Mucosa of stomach (tissue), 1 donor: ENCODE results near the gene REV3L.
"Not testable (repeated sequence)": the region's sequence is repeated elsewhere in the genome, so short reads cannot be mapped to it uniquely, and the experiment has no call there.

Source experiments
- H3K27me3 ChIP-seq: one replicate; pipeline ENCODE4 v1.7.0; 2013; ENCODE audit warnings: mild to moderate bottlenecking, low read length; ENCODE audit not compliant: control insufficient read depth, insufficient read depth
- H3K36me3 ChIP-seq: one replicate; pipeline ENCODE4 v1.7.0; 2013; ENCODE audit warnings: low read length; ENCODE audit not compliant: control insufficient read depth, insufficient read depth
- H3K4me1 ChIP-seq: one replicate; pipeline ENCODE4 v1.7.0; 2013; ENCODE audit warnings: mild to moderate bottlenecking, low read length; ENCODE audit not compliant: control insufficient read depth, insufficient read depth
- H3K4me3 ChIP-seq: one replicate; pipeline ENCODE4 v1.7.0; 2013; ENCODE audit warnings: low read length
- H3K9ac ChIP-seq: one replicate; pipeline ENCODE4 v1.7.0; 2013; ENCODE audit warnings: mild to moderate bottlenecking, low read length, moderate library complexity
- H3K9me3 ChIP-seq: one replicate; pipeline ENCODE4 v1.7.0; 2013; ENCODE audit warnings: mild to moderate bottlenecking, low read length, moderate library complexity; ENCODE audit not compliant: control insufficient read depth
- donor health status: Pancreatic carcinoma.

REV3L gene

DNA sequence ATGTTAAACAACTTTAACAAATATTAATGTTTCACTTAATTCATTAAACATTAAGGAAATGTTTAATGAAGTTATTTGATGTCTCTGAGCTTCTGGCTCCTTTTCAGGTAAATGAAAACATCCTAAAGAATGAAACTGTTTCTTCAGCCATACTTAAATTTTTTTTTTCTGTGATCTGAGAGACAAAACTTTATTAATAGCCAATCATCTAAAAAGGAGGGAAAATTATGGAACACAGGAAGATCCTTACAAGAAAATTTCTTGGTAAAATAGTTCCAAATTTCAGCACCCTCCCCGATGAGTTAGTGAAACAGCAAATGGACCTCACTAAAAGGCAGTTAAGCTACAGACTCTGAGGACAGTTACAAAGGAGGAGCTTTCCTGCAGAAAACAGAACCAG lies 185.2 kb downstream of the REV3L start:
- H3K36me3 ChIP-seq, result no peaks in the 10 kb centered on the region
- H3K9ac ChIP-seq, result no peak overlapping the region
- no peak overlapping the region for H3K4me3 ChIP-seq
- H3K27me3 ChIP-seq, result no peaks in the 10 kb centered on the region
- H3K9me3 ChIP-seq, result no peaks in the 10 kb centered on the region
- H3K4me1 ChIP-seq, result no peaks in the 10 kb centered on the region

DNA sequence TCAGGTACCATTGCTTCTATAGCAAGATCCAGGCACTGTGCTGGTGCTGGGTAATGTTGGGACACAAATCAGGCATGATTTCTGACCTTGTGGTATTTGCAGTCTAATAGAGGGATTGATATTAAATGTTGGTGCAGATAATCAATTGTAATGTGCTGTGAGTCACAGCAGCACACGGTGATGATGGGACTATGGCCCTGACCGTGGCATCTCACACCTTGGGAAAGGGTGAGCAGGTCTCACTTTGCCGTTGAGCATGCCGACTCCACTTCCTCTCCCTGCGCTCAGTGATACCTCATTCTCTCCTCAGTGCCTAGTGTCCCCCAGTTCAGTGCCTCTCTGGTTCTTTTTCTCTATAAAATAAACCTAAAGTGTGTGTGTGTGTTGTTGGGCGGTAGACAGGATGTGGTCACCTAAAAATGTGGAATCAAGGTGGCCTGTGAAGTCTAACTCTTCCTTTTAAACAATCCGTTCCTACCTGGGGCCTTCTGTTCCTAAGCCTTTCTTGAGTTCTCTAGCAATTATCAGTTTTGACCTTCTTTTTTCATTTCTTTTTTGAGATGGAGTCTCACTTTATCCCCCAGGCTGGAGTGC lies 188.5 kb downstream of the REV3L start:
- H3K4me3 ChIP-seq, result no peak overlapping the region
- no peaks in the 10 kb centered on the region for H3K36me3 ChIP-seq
- no peaks in the 10 kb centered on the region for H3K4me1 ChIP-seq
- H3K27me3 ChIP-seq, result no peaks in the 10 kb centered on the region
- no peaks in the 10 kb centered on the region for H3K9me3 ChIP-seq
- no peak overlapping the region for H3K9ac ChIP-seq

GRCh38 chr6:111291336-111292259 lies 191.4 kb downstream of the REV3L start:
- Histone ChIP-seq H3K9me3 (no peaks in the 10 kb centered on the region), H3K9ac (no peak overlapping the region), H3K27me3 (no peaks in the 10 kb centered on the region), H3K36me3 (no peaks in the 10 kb centered on the region), H3K4me1 (no peaks in the 10 kb centered on the region), H3K4me3 (no peak overlapping the region)

DNA sequence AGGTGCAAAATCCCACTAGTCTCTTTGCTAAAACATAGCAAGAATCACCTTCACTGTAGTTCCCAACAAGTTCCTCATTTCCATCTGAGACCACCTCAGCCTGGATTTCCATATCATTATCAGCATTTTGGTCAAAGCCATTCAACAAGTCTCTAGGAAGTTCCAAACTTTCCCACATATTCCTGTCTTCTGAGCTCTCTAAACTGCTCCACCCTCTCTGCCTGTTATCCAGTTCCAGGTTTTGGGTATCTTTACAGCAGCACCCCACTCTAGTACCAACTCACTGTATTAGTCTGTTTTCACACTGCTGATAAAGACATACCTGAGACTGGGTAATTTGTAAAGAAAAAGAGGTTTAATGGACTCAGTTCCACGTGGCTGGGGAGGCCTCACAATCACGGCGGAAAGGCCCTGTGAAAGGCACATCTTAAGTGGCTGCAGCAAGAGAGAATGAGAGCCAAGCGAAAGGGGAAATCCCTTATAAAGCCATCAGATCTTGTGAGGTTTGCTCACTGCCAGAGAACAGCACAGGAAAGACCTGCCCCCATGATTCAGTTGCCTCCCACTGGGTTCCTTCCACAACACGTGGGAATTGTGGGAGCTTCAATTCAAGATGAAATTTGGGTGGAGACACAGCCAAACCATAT lies 192.2 kb downstream of the REV3L start:
- not testable (repeated sequence) for H3K9me3 ChIP-seq, H3K27me3 ChIP-seq, H3K4me1 ChIP-seq, H3K36me3 ChIP-seq, H3K4me3 ChIP-seq, H3K9ac ChIP-seq

GRCh38 chr6:111284356-111284755 lies 198.7 kb downstream of the REV3L start:
- H3K36me3 ChIP-seq, H3K4me1 ChIP-seq, H3K27me3 ChIP-seq, H3K9me3 ChIP-seq, H3K9ac ChIP-seq, H3K4me3 ChIP-seq: not testable (repeated sequence)

- no peaks in the 10 kb centered on the region for H3K27me3 ChIP-seq
- no peak overlapping the region for H3K4me3 ChIP-seq
- H3K9ac ChIP-seq, result no peak overlapping the region
- H3K36me3 ChIP-seq, result no peaks in the 10 kb centered on the region
- no peaks in the 10 kb centered on the region for H3K4me1 ChIP-seq
- H3K9me3 ChIP-seq, result no peaks in the 10 kb centered on the region
Measured at GRCh38 chr6:111283707-111284106, 199.3 kb downstream of the REV3L start.

- Histone ChIP-seq H3K4me3 (no peak overlapping the region), H3K9me3 (no peaks in the 10 kb centered on the region), H3K36me3 (no peaks in the 10 kb centered on the region), H3K9ac (no peak overlapping the region), H3K27me3 (no peaks in the 10 kb centered on the region), H3K4me1 (no peaks in the 10 kb centered on the region)
Measured at GRCh38 chr6:111282515-111282914, 200.5 kb downstream of the REV3L start.

DNA sequence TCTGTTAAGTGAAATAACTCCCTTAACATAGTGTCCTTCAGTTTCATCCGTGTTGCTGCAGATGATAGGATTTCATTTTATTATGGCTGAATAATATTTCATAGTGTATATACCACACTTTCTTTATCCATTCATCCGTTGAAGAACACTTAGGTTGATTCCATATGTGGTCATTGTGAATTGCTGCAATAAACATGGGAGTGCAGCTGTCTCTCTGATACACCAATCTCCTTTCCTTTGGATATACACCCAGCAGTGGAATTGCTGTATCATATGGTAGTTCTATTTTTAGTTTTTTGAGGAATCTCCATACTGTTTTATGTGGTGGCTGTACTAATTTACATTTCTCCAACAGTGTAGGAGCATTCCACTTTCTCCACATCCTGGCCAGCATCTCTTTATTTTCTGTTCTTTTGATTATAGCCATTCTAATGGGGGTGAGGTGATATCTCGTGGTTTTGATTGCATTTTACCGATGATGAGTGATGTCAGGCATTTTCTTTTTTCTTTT lies 202.5 kb downstream of the REV3L start:
- H3K4me3 ChIP-seq, result no peak overlapping the region
- no peaks in the 10 kb centered on the region for H3K36me3 ChIP-seq
- H3K4me1 ChIP-seq, result no peaks in the 10 kb centered on the region
- no peak overlapping the region for H3K9ac ChIP-seq
- H3K9me3 ChIP-seq, result no peaks in the 10 kb centered on the region
- no peaks in the 10 kb centered on the region for H3K27me3 ChIP-seq

GRCh38 chr6:111278731-111279130 lies 204.3 kb downstream of the REV3L start:
- H3K36me3 ChIP-seq, result no peaks in the 10 kb centered on the region
- no peaks in the 10 kb centered on the region for H3K27me3 ChIP-seq
- no peaks in the 10 kb centered on the region for H3K9me3 ChIP-seq
- H3K4me1 ChIP-seq, result no peaks in the 10 kb centered on the region
- H3K4me3 ChIP-seq, result no peak overlapping the region
- no peak overlapping the region for H3K9ac ChIP-seq

- Histone ChIP-seq H3K9ac (no peak overlapping the region), H3K4me3 (no peak overlapping the region), H3K27me3 (no peaks in the 10 kb centered on the region), H3K36me3 (no peaks in the 10 kb centered on the region), H3K4me1 (no peaks in the 10 kb centered on the region), H3K9me3 (no peaks in the 10 kb centered on the region)
Measured at GRCh38 chr6:111277819-111278218, 205.2 kb downstream of the REV3L start.

DNA sequence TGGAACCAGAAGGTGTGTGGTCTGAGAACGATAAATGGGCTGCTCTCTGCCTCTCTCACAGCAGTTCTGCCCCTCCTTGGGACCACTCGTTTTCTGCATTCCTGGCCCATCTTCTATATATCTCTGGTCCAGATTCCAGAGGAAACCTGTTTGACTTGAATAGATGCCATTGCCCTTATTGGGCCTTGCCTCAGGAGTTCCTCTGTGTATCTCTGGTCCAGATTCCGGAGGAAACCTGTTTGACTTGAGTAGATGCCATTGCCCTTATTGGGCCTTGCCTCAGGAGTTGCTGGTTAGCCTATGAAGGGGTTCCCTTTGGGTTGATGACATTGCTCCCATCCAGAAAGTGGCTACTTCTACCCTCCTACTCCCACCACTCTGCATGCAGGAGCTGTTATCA lies 206.3 kb downstream of the REV3L start:
- Histone ChIP-seq H3K36me3 (no peaks in the 10 kb centered on the region), H3K4me1 (no peaks in the 10 kb centered on the region), H3K9ac (no peak overlapping the region), H3K9me3 (no peaks in the 10 kb centered on the region), H3K4me3 (no peak overlapping the region), H3K27me3 (no peaks in the 10 kb centered on the region)

DNA sequence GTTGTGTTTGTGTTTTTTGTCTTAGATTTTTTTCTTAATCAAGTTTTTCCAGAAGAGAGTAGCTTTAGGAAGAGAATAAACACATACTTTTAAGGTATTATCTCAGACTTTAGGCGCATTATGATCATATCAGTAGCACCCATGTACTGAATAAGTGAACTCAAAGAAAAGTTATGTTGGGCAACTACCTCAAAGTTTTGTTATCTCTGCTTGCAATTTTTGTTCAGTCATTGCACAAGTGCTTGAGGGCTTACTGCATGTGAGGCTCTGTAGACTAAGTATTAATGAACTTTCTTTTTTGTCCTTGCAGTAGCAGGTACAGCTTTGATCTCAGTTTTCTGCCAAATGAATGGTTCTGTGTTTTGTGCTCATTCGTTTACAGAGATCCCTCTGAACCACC lies 206.7 kb downstream of the REV3L start:
- H3K4me3 ChIP-seq, result no peak overlapping the region
- H3K27me3 ChIP-seq, result no peaks in the 10 kb centered on the region
- no peaks in the 10 kb centered on the region for H3K36me3 ChIP-seq
- no peaks in the 10 kb centered on the region for H3K4me1 ChIP-seq
- no peak overlapping the region for H3K9ac ChIP-seq
- H3K9me3 ChIP-seq, result no peaks in the 10 kb centered on the region
